ENCODE results near the gene KCNIP4.

Gene KCNIP4

DNA sequence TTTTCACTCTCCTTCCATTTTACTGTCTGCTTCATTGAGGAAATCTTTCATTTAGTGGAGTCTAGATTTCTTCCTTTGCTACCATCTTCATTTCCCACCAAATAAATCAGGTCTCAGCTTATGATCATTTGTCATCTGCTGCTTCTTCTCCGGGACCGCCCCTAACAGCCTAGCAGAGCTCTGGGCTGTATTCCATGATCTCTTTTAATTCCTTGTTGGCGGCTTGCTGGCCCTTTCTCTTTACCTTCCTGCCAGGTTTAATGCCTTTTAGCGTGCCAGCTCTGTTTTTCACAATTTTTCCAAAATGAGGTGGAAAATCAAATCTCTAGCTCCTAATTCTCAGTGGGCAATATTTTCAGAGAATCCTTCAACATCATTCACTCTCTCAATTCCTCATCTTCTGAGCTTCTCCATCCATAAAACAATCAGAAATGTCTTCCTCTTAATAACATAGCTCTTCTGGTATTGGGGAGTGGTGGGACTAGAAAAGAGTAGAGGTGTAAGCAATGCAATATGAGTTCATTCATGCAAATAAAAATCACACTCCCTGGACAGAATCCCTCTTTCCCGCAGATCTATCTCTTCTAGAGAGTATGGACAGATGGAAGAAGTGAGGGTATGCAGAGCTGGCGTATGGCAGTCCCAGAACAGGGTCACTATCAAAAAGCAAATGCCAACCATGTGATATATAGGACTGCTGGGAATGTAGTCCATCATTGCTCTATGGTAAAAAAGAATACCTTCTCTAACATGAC is 491.3 kb downstream of the KCNIP4 start:
- DNase-seq (ENCODE audit: low read depth in 2 of 2) = no peak

GRCh38 chr4:21454831-21455230 is 493.7 kb downstream of the KCNIP4 start:
- DNase-seq (ENCODE audit: low read depth in 2 of 2) = no peak

DNA sequence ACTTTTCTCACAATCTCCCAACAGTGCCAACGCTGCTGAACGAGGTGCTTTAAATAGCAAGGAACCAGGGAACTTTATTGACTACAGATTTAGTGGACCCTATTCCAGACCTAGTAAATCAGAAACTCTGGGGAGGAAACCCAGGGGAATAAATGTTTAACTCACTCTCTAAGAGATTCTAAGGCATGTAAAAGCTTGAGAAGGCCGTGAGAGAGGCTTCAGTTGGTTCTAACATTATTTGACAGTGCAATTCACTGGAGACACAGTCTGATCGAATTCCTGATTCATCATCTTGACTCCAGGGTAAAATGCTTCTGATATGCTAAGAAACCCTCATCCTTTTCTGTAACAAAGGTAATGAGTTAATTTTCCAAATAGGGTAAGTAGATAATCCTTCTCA is 494.4 kb downstream of the KCNIP4 start:
- DNase-seq (ENCODE audit: low read depth in 2 of 2) = no peak

- no peak for DNase-seq (ENCODE audit: low read depth in 2 of 2)
Measured at GRCh38 chr4:21452931-21453330, 495.6 kb downstream of the KCNIP4 start.

GRCh38 chr4:21451032-21451431 is 497.5 kb downstream of the KCNIP4 start:
- DNase-seq (ENCODE audit: low read depth in 2 of 2) = no peak

GRCh38 chr4:21450331-21450730 is 498.2 kb downstream of the KCNIP4 start:
- no peak for DNase-seq (ENCODE audit: low read depth in 2 of 2)

- no peak for DNase-seq (ENCODE audit: low read depth in 2 of 2)
Measured at GRCh38 chr4:21447301-21448054, 501.1 kb downstream of the KCNIP4 start.

DNA sequence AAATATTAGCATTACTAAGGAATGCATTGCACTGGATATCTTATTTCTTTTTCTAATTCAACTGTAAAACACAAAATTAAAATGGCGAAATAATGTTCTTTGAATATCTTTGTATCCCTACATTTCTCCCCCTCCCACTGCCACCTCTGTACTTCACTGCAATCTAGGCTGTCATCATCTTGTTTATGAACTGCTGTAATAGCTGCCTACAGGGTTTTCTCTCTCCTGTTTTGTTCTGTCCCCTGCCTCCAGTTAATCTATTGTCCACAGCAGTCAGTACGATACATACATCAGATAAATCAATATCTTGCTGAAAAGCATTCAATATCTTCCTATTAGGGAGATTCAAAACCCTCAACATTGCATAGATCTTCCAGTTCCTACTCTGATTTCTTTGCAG is 528.4 kb downstream of the KCNIP4 start:
- no peak for DNase-seq (ENCODE audit: low read depth in 2 of 2)

DNA sequence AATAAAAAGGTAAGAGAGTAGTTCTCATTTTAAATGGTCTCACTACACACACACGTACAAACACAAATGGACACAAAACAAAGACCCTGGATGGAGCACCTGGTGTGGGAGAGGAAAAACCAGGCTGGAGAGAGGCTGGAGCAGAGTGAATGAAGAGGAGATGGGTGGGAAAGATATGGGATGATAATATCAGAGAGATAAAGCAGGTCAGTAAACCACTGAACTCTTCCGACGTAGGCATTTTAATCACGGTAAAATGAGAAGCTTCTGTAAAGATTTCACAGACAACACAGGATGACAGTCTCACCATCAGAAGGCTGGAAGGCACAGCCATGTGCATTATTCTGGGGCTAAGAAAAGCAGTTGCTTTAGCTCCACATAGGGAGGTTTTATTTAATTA is 532.8 kb downstream of the KCNIP4 start:
- no peak for DNase-seq (ENCODE audit: low read depth in 2 of 2)

DNA sequence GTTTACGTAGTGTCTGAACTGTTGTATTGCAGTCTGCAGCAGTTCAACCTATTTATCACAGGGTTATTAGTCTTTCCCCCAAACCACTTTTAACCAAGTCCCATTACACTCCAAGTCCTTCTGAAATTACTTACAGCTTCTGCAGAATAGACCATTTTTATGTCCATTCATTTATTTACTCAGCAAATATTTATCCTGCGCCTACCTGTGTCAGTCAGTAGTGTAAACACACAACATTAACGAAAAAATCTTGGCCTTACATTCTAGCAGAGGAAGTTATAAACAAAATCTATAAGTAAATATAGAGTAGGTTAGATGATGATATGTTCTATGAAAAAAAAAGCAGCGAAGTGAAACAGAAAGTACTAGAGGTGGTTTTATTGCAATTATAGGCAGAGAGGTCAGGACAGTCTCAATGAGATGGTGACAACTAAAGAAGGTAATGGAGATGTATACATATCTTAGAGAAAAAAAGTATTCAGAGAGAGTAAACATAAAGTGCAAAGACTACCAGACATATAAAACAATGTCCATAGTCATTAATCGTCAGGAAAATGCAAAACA is 534.7 kb downstream of the KCNIP4 start:
- no peak for DNase-seq (ENCODE audit: low read depth in 2 of 2)

DNA sequence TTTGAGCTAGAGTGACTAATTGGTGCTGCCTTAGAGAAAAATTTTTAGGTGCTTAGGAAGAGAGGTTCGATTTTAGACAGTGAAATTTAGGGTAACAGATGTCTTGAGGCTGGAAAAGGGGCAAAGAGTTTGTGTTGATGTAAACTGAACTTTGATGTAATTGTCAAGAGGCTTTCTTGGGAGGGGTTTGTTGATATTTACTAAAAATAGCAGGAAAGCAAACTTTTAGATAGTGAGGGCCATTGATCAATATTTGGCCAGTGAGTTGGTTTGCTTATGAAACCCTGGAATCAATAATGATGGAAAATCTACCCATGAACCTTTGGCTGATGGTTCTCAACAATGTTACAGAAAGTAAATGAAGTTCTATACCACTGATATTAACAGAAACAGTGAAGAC is 537.5 kb downstream of the KCNIP4 start:
- DNase-seq (ENCODE audit: low read depth in 2 of 2) = no peak

- DNase-seq (ENCODE audit: low read depth in 2 of 2) = no peak
Measured at GRCh38 chr4:21410372-21410771, 538.2 kb downstream of the KCNIP4 start.

- no peak for DNase-seq (ENCODE audit: low read depth in 2 of 2)
Measured at GRCh38 chr4:21387683-21388082, 560.9 kb downstream of the KCNIP4 start.

GRCh38 chr4:21386166-21386780 is 562.3 kb downstream of the KCNIP4 start:
- no peak for DNase-seq (ENCODE audit: low read depth in 2 of 2)

DNA sequence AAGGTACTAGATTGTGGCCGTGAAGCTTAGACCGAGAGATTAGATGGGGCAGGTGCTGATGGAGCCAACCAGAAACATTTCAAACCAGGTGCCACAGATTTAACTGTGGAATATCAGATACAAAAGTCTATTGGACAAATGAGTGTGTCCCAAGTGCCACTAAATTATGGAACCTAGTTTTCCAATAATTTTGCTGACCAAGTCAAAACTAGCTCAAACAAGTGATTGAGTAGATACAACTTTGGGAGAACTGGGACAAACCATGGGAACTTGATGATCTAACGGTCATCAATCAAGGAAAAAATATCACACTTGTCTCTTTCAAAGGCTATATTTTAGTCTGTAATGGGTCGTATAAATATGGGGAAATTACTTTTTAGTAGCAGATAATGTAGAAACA is 562.9 kb downstream of the KCNIP4 start:
- no peak for DNase-seq (ENCODE audit: low read depth in 2 of 2)

DNA sequence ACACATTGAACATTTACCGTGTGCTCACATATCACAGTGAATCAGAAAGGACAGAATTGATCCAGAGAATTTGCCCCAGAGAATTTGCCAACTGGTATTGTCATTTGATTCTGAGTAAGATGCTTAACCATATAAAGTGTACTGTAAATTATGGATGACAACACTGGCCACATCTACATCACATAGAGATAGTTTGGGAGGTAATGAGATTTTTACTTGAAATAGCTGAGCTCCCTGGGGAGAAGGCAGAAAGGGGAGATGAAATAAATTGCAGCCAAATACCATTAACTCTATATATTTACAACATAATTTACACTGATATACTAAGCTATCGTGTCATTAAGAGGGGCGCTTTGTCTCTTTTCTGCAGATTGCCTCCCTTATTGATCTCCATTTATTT is 564.0 kb downstream of the KCNIP4 start:
- no peak for DNase-seq (ENCODE audit: low read depth in 2 of 2)

- no peak for DNase-seq (ENCODE audit: low read depth in 2 of 2)
Measured at GRCh38 chr4:21380861-21381260, 567.7 kb downstream of the KCNIP4 start.

DNA sequence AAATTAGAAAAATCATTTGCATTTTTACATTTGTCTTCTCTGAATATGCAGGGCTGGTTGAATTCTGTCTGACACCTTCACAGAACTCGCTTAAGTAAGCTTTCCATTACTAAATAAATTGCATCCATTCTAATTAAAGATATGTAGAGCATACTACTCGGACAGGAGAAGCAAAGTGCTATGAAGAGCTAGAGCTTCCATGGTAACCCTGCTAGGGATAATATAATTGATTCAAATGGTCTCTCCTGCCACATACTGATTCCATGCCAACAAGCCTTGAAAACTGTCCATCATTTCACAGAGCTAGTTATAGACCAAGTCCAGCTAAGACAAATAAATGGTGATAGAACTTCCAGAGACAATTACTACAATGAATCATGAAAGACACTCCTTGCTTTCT is 571.5 kb downstream of the KCNIP4 start:
- no peak for DNase-seq (ENCODE audit: low read depth in 2 of 2)

GRCh38 chr4:21376176-21376575 is 572.4 kb downstream of the KCNIP4 start:
- no peak for DNase-seq (ENCODE audit: low read depth in 2 of 2)

DNA sequence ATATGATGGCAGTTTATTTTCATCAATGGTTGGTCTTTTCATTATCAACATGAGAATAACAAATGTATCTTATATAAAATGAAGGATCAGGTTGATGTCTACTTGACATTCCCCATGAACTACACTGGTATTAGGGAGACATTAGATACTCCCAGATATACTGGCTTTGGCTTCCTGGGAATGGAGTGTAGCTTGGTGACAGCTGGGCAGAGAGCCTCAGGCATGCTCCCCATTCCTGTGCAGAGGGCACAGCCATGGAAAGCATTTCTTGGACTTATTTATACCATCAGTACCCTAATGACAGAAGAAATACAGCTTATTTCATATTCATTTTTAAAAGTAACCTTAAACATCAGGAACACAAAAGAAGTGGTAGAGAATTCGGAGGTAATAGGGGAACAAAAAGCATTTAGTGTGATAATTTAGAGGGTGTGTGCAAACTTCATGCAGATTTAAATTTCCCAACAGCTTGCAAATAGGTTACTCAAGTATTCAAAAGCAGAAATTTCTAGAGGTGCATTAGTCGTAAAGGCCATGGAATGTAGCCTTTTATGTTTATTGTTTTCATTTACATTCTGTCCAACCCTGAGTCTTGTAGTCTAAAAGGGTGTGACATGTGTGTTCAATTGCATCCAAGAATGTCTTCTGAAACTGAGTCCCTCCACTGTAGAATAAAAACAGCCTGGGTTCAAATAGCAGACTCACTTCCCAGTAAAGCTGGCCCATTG is 573.8 kb downstream of the KCNIP4 start:
- DNase-seq (ENCODE audit: low read depth in 2 of 2) = no peak

DNA sequence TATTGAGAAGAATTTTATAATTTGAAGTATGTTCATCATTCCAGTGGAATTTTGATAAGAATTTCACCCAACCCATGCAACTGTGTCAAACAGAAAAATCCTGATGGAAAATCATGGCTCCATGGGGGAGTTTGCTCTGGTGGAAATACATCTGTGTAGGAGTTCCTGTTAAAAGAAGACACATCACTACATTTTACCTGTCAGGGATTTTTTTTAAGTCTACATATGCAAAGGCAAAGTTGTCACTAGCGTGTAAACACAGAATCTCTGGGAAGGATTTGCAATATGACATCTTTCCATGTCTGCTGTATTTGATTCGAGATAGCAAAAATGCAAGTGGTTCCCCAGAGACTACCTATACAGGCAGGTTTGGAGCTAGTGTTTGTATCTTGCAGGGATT is 581.0 kb downstream of the KCNIP4 start:
- no peak for DNase-seq (ENCODE audit: low read depth in 2 of 2)

DNA sequence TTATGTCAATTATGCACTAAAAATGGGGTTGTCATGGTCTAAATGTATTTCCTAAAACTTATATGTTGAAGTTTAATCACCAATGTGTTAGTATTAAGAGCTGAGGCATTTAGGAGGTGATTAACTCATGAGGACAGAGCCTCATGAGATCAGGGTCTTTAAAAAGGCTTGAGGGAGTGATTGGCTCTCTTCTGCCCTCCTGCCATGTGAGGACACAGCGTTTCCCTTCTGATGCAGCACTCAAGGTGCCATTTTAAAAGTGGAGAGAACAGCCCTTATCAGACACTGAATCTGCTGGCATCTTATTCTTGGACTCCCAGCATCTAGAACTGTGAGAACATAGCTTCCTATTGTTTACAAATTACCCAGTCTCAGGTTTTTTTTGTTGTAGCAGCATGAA is 581.7 kb downstream of the KCNIP4 start:
- DNase-seq (ENCODE audit: low read depth in 2 of 2) = no peak
